ENCODE measurements around the gene MAP3K7. TPM values are rescaled to one million over a fixed set of nuclear protein-coding genes. Genes with fewer than 3 reads are reported as not detected.

The MAP3K7 gene
- total and polyA plus RNA-seq, 2 donors (not counting 3 experiments of a cell fraction or from before 2014, with no cell fraction given), result 15.3 to 25.6 TPM

DNA sequence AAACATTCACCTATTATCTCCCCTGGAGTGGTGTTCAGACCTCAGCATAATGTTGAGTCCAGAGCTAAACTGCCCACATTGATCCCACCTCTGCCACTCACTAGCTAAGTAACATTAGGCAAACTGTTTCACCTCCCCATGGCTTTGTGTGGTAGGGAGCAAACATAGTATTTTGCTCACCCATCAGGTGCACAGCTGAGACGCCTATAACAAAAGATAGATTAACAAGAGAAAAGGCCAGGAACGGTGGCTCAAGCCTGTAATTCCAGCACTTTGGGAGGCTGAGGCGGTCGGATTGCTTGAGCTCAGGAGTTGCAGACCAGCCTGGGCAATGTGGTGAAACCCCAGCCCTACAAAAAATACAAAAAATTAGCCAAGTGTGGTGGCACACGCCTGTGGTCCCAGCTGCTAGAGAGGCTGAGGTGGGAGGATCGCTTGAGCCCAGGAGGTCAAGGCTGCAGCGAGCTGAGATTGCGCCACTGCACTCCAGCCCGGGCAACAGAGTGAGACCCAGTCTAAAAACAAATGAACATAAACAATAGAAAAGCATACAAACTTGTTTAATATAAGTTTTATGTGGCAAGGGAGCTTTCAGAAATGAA, 91.6 kb downstream of the MAP3K7 start:
- dilution Hi-C loops (cut with MboI; ENCODE audit: extremely low pct_ligation_motif_present, low sequenced_read_pairs) (no loop called here), intact Hi-C loops (cut with micrococcal nuclease) (no loop called here)
- Histone ChIP-seq H3K79me2 (ENCODE audit: control insufficient read depth, insufficient read depth, low read length) (no peaks in the 10 kb centered on the region), H3K36me3 (ENCODE audit: control insufficient read depth in 2 of 2, extremely low read depth in 1 of 2, insufficient read depth in 2 of 2, low read length in 2 of 2) (no peaks in the 10 kb centered on the region), H2AFZ (ENCODE audit: low read depth, low read length) (no peak overlapping the region), H3K27ac (ENCODE audit: insufficient read depth, low read depth, low read length) (no peak overlapping the region), H4K20me1 (replicated peaks; ENCODE audit: control insufficient read depth, extremely low read depth, insufficient read depth, low read length) (no peaks in the 10 kb centered on the region), H3K27me3 (ENCODE audit: control insufficient read depth in 2 of 2, insufficient read depth in 2 of 2, low read length in 2 of 2) (no peaks in the 10 kb centered on the region), H3K9ac (replicated peaks; ENCODE audit: extremely low read depth, insufficient read depth, low read length) (no peak overlapping the region), H3K9me1 (replicated peaks; ENCODE audit: control insufficient read depth, extremely low read depth, insufficient read depth, low read length) (no peaks in the 10 kb centered on the region), H3K4me2 (ENCODE audit: insufficient read depth, low read length) (no peak overlapping the region), H3K4me3 (replicated peaks in 1 of 3; ENCODE audit: insufficient read depth in 1 of 3, low read depth in 1 of 3, low read length in 3 of 3) (no peak overlapping the region), H3K9me3 (replicated peaks; ENCODE audit: control insufficient read depth, insufficient read depth, low read length) (no peaks in the 10 kb centered on the region), H3K4me1 (ENCODE audit: control insufficient read depth, extremely low read depth, insufficient read depth, low read length) (peaks cover 33% of the 10 kb centered on the region)
- no peak for TF ChIP-seq MYC (IDR thresholded peaks at IDR 0.05; ENCODE audit: low read depth, low read length)
- TF ChIP-seq EZH2 (IDR thresholded peaks at IDR 0.05; ENCODE audit: borderline replicate concordance, low read depth, low read length, severe bottlenecking), result no peak
- no peak for TF ChIP-seq FOS (IDR thresholded peaks at IDR 0.05; ENCODE audit: borderline replicate concordance, insufficient read depth, low read length)
- TF ChIP-seq, protein P1, sequence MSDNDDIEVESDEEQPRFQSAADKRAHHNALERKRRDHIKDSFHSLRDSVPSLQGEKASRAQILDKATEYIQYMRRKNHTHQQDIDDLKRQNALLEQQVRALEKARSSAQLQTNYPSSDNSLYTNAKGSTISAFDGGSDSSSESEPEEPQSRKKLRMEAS (IDR thresholded peaks at IDR 0.05; ENCODE audit: insufficient read depth, insufficient read length), result no peak
- TF ChIP-seq, protein P2, sequence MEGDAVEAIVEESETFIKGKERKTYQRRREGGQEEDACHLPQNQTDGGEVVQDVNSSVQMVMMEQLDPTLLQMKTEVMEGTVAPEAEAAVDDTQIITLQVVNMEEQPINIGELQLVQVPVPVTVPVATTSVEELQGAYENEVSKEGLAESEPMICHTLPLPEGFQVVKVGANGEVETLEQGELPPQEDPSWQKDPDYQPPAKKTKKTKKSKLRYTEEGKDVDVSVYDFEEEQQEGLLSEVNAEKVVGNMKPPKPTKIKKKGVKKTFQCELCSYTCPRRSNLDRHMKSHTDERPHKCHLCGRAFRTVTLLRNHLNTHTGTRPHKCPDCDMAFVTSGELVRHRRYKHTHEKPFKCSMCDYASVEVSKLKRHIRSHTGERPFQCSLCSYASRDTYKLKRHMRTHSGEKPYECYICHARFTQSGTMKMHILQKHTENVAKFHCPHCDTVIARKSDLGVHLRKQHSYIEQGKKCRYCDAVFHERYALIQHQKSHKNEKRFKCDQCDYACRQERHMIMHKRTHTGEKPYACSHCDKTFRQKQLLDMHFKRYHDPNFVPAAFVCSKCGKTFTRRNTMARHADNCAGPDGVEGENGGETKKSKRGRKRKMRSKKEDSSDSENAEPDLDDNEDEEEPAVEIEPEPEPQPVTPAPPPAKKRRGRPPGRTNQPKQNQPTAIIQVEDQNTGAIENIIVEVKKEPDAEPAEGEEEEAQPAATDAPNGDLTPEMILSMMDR (IDR thresholded peaks at IDR 0.05; ENCODE audit: extremely low read depth in 1 of 2, insufficient read depth in 1 of 2, low read depth in 1 of 2, low read length in 2 of 2), result no peak
- no peak for TF ChIP-seq JUN (IDR thresholded peaks at IDR 0.05; ENCODE audit: borderline replicate concordance, insufficient read depth, insufficient read length, low read depth)
- TF ChIP-seq POLR2AphosphoS5 (IDR thresholded peaks at IDR 0.05; ENCODE audit: insufficient read depth, low read depth, low read length), result no peak
- no peak for TF ChIP-seq GATA2 (IDR thresholded peaks at IDR 0.05; ENCODE audit: insufficient read depth, insufficient read length, low read depth, low read length)
- no TSS peak for BruUV-seq (replicated peaks)
- CTCF ChIA-PET, result interaction anchor here (3.2 kb wide), 1 partner anchor 555 kb away, joined by 13 read pairs; no protein-coding TSS in a partner anchor
- DNase-seq (ENCODE audit: low read depth, low spot score) (no peak), FAIRE-seq (no peak)
- POLR2A ChIA-PET, result no interaction called here

Data from endothelial cell of umbilical vein (primary cell).